HG03097 (cell line): ENCODE results near the gene CUBN.

ENCODE experiments used
- ATAC-seq: cut with Tn5 transposase; IDR thresholded peaks from one replicate; pipeline ENCODE4 v1.9.1; 2021; ENCODE audit not compliant: unreplicated experiment, low FRiP score

The CUBN gene

DNA sequence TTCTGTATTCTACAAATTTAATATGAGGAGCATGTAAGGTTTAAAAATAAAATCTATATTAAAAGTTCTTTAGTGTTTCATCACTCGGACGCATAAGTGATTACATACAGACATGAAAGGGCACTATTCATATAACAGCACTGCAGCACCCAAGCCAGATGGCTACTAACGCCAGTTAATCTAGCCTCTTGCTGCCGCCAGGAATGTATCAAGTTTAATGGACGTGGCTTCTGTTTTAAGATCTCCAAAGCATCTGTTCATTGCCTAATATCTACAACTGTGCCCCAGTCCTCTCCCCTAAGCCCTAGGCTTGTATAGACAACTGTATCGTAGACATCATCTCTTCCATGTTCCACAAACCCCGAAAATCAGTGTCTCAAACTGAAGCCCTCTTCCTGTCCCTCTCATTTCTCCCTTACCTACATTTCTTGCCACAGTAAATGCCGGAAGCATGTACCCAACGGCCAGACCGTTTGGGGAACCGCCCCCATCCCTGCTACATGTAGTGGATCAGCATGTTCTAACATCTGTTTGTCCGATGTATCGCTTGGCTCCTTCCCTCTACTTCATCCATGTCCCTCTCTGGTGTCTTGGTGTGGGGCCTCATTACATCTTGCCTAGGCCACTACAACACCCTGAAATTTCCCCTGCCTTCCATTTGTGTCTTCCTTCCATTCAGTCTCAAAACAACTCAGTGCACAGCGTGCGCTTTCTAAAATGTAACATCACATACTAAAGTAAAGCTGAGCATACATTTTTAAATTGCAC is 164.9 kb downstream of the CUBN start:
- ATAC-seq, result no peak

DNA sequence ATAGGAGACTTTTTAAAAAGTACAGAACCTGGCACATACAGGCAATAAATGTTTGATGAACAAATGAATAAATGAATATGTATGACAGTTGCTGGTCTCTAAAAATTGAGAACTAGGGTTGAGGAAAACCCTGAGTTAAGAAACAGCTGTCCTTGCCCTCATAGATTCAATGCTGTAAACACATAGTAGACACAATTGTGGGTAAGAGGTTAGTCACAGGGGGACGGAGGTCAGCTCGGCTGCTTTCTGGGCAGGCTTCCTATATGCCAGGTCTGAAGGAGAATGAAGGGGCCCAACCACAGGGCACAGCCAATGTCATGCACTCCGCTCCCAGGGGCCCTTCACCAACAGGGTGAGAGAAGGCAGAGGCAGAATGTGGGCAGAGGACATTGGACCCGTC is 169.1 kb downstream of the CUBN start:
- no peak for ATAC-seq

DNA sequence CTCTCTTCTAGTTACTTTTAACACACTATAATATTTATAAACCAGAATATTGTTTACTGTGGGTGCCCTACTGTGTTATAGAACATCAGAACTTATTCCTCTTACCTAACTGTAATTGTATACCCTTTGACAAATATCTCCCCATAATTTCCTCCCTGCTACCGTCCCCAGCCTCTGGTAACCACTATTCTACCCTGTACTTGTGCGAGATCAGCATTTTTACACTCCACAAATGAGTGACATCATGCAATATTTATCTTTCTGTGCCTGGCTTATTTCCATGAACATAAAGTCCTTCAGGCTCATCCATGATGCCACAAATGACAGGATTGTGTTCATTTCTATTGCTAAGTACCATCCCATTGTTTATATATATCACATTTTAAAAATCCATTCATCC is 172.6 kb downstream of the CUBN start:
- no peak for ATAC-seq

DNA sequence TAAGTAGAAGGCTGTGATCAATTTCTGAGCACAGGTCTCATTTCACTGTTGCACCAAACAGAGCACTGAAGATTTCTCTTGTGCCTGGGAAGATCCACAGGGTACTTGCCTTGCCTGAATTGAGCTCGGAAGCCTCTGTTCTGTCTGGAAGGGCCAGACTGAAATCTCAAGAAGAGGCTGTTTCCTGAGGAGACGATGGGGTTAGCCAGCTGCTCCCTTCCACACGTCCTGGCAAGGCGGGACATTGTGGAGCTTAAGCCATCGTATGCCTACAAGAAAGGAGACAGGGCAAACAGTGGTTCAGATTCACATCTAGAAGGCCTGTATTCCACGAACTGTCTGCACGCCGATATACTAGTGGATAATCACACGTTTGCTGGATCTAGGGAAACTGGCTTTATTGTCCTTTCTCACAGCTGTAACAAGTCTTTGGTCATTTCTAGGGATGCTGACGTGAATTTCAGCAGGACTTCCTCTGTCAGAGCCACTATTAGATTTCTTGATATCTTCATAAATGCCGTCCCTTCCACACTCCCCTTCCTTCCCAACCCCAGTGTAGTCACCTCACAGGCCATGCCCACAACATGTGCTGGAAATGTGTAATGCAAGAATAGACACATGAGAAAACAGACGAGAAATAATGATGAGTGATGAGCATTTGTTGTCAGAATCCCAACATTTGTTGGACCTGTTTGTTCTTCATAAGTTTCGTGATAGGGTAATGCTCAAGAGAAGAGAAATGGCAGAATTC is 175.2 kb downstream of the CUBN start:
- ATAC-seq, result no peak

DNA sequence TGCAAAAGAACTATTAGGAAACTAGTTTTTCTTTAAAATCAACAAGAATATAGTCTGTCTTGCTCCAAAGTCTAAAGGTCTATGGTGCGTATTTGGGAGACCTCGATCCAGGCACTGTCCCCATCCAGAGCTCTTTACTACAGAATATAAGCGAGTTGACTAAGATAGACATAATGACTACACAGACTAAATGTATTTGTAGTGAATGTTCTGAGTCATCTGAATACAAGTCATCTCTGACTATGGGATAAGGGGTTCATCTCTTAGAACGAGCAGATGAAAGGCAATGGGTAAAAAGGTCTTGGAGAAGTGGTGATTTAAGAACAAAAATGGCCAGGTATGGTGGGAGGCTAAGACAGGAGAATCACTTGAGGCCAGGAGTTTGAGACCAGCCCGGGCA is 176.3 kb downstream of the CUBN start:
- ATAC-seq, result no peak

DNA sequence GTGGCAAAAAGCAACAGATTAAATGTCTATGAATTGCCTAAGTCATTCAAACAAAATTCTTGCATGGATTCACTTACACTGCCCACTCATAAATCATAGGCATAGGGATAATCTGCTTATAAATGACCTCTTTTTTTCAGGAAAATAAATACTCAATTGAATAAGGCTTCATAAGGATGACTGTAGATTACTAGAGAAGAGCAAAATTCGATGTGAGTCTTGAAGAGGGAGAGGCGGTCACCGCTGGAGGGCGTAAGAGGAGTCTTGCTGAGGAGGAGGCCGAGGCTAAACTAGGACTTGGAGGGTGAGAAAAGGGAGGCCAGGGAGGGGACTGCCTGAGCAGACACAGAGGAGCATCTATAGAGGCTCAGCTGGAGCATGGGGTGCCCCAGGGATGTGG is 177.0 kb downstream of the CUBN start:
- ATAC-seq, result no peak

DNA sequence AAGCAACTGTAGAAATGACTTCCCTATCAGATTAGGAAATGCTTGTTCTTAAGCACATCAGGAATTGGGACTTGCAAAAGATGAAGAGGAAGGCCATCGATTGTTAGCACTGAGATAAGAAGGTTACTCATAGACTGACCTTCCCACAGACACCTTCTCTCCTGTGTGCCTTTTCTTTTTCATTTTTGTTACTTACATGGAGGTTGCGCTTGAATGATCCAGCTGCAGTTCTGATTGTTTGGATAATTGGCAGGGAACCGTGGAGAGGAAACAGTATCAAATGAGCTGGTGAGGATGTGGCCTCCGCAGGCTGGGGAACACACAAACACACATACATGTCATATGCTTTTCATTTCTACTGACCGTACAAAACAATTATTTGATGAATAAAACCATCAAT is 177.5 kb downstream of the CUBN start:
- ATAC-seq, result no peak

DNA sequence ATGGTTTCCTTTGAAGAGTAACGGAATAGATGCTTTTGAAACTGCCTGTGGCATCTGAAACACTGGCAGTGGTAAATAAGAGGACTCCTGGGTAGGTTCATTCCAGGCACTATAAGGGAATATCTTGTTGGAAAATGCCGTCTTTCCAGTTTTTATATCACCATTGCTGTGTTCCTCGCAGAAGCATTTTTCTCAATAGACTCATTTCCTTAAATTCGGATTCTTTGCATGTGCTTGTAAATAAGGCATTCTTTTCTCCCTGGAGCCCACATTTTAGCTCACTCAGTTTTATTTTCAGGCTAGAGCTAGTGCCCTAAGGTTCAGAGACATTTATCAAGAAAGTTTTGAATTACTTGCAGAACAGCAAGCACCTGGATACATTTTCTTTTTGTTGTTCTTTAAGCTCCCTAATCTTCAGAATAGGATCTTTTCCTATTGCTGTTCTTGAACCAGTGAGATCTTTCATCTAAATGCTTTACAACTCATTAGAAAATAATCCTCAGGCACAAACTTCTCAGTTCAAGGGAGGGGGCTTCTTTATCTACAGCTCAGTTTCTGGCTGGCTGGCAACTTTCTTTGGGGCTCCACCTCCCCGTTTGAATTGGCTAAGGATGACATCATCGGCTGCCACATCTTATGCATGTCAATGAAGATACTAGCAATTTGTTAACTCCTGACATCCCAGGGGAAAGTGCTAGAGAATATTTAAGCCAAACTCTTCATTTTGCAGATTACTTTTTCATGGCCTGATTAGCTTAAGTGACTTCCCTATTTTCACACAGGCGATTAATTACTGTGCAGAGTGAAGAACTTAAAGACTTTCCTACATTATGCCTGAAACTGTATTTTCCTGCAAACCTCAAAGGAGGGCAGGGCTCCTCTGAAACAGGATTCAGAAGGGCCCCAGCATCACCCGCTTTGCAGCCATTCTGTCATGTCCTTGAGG is 178.7 kb downstream of the CUBN start:
- no peak for ATAC-seq

DNA sequence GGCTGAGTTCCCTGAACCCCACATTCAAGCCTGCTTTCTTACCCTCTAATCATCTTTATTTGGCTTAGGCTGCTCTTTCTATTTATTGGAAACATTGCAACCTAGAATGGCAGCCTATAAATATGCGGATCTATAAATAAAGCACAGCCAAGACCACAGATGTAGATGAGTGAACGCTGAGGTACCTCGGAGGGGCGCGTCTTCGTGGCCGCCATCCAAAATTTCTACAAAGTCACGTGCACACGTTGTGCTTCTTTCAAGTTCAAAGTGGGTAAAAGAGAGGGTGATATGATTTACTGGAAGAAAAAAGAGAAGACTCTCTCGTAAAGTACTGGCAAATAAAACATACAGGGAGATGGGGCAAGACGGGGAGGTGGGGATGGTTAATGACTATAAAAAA is 179.8 kb downstream of the CUBN start:
- ATAC-seq, result no peak

DNA sequence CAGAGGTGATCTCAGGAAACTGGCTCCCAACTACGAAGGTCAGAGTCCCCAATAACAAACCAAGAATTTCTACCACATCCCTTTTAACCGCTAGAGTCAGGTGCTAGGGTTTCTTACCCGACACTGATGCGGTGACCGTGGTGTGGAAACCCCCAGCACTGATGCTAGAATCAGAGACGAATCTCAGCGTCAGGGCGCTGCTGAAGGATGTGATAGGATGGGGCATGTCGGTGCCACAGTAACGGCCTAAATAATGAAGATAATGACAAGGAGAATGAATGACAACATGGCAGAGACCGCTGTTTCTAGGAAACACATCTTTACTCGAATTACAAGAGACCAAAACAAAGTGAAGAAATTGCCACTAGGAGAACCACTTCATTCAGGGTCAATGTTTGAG is 181.2 kb downstream of the CUBN start:
- ATAC-seq, result no peak

DNA sequence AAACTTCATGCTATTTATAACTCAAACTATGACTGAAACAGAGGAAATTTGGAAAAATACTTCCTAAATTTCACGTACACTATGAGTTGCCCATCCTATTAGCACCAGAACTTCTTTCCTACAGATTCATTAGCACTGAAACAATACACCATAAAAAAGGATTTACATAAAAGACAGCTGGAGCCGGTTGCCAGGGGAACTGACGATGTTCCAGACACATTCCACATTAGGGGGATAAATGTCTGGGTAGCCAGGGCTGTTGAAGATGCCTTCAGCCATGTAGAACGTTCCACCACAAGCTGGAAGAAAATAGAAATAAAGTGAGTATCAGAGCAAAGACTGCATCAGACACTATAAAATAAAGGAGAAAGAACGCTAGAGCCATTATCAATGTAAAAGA is 182.5 kb downstream of the CUBN start:
- ATAC-seq, result no peak

DNA sequence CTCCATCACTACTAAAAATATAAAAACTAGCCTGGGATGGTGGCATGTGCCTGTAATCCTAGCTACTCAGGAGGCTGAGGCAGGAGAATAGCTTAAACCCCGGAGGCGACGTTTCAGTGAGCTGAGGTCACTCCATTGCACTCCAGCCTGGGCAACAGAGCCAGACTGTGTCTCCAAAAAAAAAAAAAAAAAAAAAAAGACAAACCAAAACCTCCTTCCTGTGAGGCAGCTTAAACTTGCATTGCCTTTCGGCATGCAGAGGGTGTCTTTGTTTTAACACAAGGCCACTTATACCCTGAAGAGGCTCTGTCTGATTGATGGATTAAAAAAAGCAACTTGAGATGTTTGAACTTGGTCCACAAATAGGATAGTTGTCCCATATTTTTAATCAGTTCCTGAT is 184.0 kb downstream of the CUBN start:
- no peak for ATAC-seq

DNA sequence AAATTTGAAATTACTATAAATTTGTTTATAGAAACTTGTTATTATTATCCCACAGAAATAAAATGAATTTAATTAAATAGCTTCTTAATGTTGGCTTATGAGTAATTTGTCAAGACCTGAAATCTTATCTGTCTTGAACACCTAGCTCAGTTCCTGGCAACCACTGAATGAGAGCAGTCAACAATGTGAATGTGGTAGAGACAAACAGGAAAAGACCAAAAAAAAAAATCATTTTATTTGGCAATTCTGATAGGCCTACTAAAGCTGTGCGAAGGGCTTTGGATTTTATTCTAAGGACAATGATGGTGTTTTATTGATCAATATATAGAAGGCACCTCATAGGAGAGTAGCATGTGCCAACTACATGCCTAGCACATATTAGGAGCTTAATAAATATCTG is 184.6 kb downstream of the CUBN start:
- ATAC-seq, result no peak

DNA sequence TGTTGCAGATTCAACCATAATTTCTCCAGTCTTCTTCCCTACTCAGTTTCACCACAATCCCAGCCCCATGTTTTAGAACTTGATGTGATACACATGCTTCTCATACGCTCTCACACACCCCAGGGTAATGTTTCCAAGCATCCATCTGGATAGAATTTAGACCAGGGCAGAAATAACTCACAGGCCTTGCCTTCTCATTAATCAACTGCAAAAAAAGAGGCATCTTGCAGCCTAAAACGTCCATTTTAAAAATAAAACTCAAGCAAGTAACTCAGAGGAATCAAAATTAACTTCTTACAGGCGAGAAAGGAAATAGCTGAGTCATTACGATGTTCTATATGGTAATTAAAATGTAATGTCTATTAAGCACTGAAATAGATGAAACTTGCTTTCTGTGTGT is 185.2 kb downstream of the CUBN start:
- ATAC-seq, result no peak

DNA sequence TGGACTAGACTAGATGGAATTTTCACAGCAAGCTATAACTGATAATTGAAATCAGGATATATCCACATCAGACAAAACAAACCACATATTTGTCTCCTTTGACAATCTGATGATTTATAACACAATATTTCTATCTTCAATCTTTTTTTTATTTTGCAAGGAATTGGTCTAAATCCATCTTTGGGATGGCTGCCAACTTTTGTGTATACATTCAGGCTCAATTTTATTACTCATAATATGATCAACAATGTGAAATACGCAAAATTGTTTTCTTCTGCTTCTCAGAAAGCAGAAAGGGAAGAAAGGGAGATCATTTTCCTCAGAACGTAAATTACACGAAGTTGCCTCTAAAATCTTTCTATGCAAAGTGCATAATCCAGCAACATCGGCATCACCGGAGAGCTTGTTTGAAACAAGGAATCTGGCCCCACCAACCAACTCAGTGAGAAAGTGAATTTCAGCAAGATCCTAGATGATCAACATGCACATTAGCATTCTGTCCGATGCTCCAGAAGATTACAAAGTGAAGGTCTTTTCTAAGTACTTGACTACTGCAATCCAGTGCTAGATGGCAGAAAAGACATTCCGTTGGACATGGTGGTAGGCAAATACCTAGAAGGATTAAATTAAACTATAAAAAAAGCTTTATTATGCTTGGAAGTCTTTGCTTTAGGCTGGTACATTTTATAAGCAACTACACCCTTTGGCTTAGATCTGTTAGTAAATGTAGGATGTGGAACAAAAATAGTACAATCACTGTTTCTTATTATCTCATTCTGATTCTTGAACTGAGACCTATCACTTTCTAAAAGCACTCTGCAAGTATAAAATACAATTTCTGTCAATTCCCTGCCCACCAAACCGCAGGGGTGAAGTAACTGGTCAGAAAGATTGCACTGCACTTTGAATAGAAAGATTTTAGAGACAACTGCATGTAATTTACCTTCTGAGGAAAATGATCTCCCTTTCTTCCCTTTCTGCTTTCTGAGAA is 186.0 kb downstream of the CUBN start:
- ATAC-seq, result no peak

DNA sequence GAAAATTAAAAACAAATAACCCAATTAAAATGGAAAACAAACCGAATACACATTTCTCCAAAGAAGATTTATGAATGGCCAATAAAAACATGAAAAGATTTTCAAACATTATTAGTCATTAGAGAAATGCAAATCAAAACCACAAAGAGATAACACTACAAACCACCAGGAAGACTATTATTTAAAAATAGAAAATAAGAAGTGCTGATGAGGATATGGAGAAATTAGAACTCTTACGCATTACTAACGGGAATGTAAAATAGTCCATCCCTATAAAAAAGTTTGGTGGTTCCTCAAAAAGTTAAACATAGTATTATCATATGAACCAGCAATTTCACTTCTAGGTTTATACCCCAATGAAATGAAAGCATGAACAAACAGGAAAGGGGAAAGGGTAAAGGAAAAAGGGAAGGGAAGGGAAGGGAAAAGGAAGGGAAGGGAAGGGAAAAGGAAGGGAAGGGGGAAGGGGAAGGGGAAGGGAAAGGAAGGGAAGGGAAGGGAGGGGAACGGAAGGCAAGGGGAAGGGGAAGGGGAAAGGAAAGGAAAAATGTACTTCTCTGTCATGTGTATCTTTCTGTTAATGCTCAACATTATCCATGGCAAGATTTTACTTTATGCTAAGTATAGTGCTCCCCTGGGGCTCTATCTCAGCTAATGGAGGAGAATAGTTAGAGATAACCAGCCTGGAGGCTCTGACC is 187.1 kb downstream of the CUBN start:
- ATAC-seq, result no peak

DNA sequence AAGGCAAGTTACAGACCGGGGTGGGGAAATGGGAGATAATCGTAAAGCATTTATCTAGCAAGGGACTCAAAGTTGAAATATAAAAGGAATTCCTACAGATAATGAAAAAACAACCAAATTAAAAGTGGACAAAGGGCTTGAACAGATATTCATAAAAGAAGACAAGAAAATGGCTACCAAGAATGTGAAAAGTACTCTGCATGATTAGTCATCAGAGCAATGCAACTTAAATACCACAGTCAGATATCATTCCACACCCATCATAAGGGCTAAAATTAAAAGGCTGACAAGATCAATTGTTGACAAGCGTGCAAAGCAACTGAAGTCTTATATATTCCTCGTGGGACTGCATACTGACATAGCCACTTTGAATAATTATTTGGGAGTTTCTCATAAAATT is 187.7 kb downstream of the CUBN start:
- ATAC-seq, result no peak

DNA sequence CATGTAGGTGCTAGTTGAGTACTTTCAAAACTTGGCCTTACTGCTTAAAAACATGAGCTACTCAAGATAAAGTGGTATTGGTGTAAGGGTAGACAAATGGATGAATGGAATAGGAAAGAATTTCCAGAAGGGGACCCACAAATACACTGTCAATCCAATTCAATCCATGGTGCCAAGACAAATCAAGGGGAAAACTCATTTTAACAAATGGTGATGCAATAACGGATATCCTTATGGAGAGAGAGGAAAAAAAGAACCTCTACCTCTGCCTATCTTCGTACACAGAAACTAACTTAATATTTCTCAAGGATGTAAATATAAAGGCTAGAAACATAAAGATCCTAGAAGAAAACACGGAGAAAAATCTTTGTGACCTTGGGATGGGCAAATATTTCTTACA is 188.5 kb downstream of the CUBN start:
- ATAC-seq, result no peak

DNA sequence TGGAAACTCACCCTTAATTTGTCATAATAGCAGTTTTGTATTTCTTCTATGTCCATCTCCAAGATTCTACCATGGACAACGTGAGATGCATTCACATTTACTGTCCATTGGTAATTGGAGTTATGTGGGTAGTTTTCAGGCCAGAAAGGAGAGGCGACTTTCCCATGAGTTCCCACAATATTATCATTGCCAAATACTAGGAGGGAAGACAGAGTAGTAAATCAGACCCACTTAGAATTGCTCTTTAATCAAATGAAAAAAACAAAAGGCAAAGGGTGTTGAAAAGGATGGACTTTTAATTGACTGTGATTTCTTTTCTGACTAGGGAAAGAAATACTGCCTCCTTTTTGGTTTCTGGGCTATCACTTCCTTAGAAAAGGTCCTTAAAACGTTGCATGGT is 190.7 kb downstream of the CUBN start:
- no peak for ATAC-seq
